IPS DF 4.7 (cell line): Measurements from ENCODE around the gene FBLN2.
"Not testable (repeated sequence)": the region's sequence is repeated elsewhere in the genome, so short reads cannot be mapped to it uniquely, and the experiment has no call there.

Experiments
- DNase-seq: peaks from one replicate; pipeline ENCODE4 v3.0.0-alpha.2; 2013; ENCODE audit warnings: low spot score; ENCODE audit errors: extremely low read depth

The FBLN2 gene

GRCh38 chr3:13548696-13549622 lies at the start of gene FBLN2:
Gene FBLN2 (plus strand): TSS chr3:13549125. CDS start chr3:13570356, 21,231 bp downstream.
- no peak for DNase-seq

DNA sequence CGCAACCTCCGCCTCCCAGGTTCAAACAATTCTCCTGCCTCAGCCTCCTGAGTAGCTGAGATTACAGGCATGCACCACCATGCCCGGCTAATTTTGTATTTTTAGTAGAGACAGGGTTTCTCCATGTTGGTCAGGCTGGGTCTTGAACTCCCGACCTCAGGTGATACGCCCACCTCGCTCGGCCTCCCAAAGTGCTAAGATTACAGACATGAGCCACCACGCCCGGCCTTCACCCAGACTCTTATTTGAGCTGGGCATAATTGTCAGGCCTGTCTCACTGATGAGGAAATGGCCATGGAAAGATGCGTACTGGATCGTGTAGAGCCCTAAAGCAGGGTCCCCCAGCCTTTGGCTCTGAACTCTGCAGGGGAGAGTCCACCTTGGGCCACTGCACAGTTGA lies 49.7 kb upstream of the FBLN2 start:
- not testable (repeated sequence) for DNase-seq

GRCh38 chr3:13500133-13500885 lies 48.6 kb upstream of the FBLN2 start:
- no peak for DNase-seq

GRCh38 chr3:13501056-13501455 lies 47.9 kb upstream of the FBLN2 start:
- no peak for DNase-seq

- no peak for DNase-seq
These were observed 47.4 kb upstream of the FBLN2 start for GRCh38 chr3:13501521-13501920.

GRCh38 chr3:13501958-13502790 lies 46.8 kb upstream of the FBLN2 start:
- no peak for DNase-seq

DNA sequence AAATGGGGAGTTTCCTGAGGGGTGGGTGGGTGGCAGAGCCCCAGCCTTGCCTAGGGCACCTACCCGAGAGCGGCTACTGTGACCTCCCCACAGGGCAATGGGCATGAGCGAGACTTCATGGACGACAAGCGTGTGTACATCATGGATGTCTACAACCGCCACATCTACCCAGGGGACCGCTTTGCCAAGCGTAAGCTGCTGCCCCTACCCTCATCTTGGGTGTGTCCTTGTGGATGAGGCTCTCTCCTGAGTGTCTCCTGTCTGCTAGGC lies 46.2 kb upstream of the FBLN2 start:
- no peak for DNase-seq

DNA sequence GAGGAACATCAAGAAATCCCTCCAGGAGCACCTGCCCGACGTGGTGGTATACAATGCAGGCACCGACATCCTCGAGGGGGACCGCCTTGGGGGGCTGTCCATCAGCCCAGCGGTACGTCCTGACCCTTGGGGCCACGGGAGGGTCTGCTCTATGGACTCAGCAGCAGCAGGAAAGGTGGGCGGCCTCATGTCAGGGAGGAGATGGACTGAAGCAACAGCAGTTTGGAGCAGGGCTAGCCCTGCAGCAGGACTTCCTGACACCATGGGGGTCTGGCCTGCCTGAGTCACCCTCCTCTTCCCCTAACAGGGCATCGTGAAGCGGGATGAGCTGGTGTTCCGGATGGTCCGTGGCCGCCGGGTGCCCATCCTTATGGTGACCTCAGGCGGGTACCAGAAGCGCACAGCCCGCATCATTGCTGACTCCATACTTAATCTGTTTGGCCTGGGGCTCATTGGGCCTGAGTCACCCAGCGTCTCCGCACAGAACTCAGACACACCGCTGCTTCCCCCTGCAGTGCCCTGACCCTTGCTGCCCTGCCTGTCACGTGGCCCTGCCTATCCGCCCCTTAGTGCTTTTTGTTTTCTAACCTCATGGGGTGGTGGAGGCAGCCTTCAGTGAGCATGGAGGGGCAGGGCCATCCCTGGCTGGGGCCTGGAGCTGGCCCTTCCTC lies 44.6 kb upstream of the FBLN2 start:
- DNase-seq = no peak

- DNase-seq = no peak
These were observed 43.5 kb upstream of the FBLN2 start for GRCh38 chr3:13505147-13506130.

DNA sequence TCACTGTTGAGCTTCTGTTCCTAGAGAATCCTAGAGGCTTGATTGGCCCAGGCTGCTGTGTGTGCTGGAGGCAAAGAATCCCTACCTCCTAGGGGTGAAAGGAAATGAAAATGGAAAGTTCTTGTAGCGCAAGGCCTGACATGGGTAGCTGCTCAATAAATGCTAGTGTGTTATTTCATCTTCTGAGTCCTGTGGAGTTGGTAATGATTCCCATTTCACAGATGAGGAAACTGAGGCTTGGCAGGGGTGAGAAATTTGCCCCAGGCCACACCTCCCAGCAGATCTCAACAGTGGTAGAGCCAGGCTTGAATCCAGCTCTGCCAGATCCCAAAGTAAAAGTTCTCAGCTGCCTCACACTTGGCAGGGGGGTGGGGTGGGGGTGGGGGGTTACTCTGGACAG lies 42.7 kb upstream of the FBLN2 start:
- no peak for DNase-seq

DNA sequence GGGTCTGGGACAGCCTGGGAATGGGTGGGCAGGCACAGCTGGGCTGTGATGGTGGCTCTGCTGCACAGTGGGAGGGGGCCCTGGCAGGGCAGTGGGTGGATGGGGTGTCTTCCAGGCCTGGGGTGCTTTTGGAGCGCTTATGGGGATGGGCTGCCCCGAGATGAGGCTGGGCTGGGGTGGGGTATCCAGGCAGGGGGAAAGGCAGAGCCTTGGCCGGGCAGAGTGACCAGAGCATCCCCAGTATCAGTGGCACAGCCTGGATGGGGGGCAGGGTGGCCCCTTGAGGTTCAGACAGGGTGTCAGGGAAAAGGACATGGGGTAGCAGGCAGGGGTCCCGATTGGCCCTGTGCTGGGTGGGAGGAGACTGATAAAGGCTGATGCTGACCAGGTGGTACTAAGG lies 42.2 kb upstream of the FBLN2 start:
- DNase-seq = no peak

DNA sequence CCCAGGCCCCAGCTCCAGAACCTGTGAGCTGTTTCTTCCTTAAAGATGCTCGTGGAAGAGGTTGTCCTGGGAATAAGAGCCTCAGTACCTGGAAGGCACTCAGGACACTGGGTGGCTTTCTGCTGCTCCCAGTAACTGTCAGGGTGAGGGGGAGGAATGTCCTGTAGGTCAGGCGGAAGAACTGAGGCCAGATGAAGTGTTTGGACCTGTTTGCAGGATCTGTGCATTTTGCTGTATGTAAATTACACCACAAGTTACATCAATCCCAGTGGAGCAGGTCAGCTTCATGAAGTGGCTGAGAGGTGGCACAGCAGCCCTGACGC lies 41.7 kb upstream of the FBLN2 start:
- DNase-seq = no peak

DNA sequence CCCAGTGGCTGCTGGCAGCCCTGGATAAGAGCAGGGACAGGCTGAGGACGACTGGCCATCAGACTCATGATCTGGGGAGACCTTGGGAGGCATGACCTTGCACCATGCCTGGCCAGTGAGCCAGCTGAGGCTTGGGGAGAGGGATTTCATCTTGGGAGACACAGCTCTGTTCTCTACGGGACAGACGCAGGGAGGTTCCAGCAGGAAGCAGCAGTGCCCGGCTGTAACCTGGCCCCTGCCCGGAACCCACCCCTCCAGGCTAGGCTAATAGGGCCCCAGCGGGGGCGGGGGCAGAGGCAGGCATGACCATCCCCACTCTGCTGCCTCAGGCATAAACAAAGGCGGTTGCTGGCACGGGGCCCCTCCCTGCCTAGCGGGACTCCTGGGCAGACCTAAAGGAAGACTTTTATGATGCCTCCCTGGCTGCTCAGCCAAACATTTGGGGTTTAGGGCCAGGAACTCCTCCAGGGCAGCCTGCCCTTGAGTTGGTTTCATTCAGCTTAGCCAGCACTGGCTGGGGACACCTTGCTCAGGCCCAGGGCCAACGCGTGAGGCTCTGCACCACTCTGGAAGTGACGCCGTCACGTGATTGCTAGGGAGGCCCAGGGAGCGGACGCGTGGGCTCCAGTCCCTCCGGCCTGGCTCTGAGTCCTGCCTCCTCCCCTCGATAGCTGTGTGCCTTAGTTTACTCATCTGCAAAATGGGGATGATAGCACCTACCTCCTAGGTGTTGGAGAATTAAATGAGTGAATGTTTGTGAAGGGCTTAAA lies 41.2 kb upstream of the FBLN2 start:
- no peak for DNase-seq

GRCh38 chr3:13508496-13508895 lies 40.4 kb upstream of the FBLN2 start:
- no peak for DNase-seq

DNA sequence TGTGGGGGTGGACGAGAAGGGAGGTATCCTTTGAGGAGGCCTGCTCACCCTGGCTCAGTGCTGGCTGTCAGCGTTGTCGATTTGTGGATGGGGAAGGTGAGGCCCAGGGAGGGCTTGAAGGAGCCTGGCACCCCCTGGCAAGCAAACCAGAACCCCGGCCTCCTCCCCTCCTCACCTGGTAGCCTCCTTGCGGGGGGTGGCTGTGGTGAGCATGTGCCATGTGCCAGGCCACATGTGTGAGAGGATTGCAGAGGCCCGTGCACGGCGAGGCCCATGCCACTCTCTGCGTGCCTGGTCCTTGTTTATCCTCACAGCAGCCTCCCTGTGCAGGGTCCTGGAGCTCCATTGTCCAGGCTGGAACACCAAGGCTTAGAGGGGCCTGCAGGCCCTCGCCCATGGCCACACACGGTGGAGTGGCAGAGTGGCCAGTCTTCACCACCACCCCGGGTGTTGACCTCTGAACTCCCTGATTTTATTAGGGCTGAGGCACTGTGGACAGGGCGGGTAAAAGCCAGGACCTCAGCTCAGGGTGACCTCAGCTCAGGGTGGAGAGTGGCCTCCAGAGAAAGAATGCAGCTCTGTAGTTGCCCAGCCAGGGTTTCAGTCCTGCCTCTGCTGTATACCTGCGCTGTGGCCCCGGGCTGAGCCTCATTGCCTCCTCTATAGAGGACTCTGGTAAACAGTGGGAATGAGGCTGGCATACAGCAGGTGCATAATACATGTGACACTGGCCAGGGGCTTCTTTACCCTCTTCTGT lies 39.7 kb upstream of the FBLN2 start:
- no peak for DNase-seq

- no peak for DNase-seq
These were observed 39.1 kb upstream of the FBLN2 start for GRCh38 chr3:13509816-13510192.

DNA sequence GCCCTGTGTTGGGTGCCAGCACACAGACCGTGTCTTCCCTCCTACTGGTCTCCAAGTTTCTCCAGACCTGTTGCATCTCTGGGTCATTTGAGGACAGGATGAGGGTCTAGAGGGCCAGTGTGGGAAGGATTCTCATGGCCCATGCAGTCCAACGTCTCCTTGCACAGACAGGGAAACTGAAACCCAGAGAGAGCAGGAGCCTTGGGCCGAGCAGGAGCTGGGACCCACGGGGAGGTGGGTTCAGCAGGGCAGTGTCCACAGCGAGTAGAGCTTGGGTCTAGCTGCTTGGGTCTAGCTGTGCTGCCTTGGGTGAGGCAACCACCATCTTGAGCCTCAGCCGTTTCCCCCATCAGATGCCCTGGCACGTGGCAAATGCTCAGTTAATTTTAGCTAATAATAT lies 36.5 kb upstream of the FBLN2 start:
- no peak for DNase-seq

GRCh38 chr3:13513051-13513912 lies 35.6 kb upstream of the FBLN2 start:
- DNase-seq = no peak
